ENCODE results near the gene ACAD9. TPM values are rescaled to one million over a fixed set of nuclear protein-coding genes. Genes with fewer than 3 reads are reported as not detected.
A peak's percentile ranks its signal among the peaks of the same experiment; 100 is the strongest.

ACAD9 gene
- total and polyA plus RNA-seq, 7 experiments from 2014 or later, result 17.1 to 74.0 (median 57.5) TPM

DNA sequence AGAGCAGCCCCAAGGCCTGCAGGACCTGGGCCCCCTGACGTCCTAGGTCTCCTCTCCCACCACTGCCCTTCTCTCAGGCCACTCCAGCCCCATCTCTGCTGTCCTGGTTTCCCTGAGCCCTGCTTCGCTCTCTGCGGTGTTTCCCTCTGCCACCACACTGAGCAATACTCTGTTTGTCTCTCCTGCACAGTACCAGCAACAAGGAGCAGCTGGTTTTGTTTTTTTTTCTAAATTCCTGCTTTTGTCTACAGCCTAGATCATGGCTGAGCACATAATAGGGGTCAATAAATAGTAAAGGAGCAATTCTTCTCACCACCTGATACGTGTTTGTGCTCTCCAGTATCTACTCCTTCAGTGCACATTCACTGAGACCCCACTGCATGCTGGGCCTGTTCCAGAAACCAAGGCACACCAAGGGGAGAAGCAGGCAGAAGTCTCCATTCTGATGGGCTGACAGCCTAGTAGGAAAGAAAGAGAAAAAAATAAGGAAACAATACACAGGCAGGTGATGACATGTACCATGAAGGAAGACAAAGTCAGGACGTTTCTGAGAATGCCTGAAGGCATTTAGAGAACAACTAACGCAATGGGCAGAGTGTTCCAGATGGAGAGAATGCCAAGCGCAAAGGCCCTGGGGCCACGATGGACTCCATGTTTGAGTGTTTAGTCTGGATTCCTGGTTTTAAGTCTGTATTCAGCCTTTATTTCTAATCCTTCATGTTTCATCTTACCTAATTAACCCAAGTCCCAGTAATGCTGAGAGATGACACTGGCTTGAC is 6.0 kb upstream of the ACAD9 start:
- Histone ChIP-seq H3K4me1 (ENCODE audit: control insufficient read depth in 2 of 2, insufficient read depth in 2 of 2, low read length in 2 of 2) (peaks cover 5 to 23% of the 10 kb centered on the region in 2 donors), H3K4me3 (ENCODE audit: low read length) (no peak overlapping the region), H3K36me3 (ENCODE audit: control insufficient read depth in 2 of 3, insufficient read depth in 3 of 3, low read length in 3 of 3) (no peaks in the 10 kb centered on the region), H3K27me3 (ENCODE audit: control insufficient read depth in 2 of 2, insufficient read depth in 2 of 2, low read length in 2 of 2) (no peaks in the 10 kb centered on the region), H3K27ac (ENCODE audit: low read depth, low read length) (no peak overlapping the region), H3K9me3 (ENCODE audit: control insufficient read depth in 2 of 3, low read length in 3 of 3) (no peaks in the 10 kb centered on the region)
- CTCF ChIA-PET, result interaction anchor here (0.6 kb wide), 1 partner anchor 48 kb away, joined by 3 read pairs; no protein-coding TSS in a partner anchor
- Mint-ChIP-seq H3K4me3 (no peak overlapping the region), H3K9me3 (no peaks in the 10 kb centered on the region), H3K27ac (peak overlapping the region in 1 of 9 donors; percentile 33), H3K36me3 (no peaks in the 10 kb centered on the region), H3K4me1 (peaks cover 15 to 31% (median 23%) of the 10 kb centered on the region in 7 donors), H3K27me3 (peaks cover 0 to 4% (median 0%) of the 10 kb centered on the region in 5 donors)
- intact Hi-C loops (cut with micrococcal nuclease), result no loop called here
- POLR2A ChIA-PET, result no interaction called here
- DNase-seq, result no peak
- no peak for ATAC-seq

DNA sequence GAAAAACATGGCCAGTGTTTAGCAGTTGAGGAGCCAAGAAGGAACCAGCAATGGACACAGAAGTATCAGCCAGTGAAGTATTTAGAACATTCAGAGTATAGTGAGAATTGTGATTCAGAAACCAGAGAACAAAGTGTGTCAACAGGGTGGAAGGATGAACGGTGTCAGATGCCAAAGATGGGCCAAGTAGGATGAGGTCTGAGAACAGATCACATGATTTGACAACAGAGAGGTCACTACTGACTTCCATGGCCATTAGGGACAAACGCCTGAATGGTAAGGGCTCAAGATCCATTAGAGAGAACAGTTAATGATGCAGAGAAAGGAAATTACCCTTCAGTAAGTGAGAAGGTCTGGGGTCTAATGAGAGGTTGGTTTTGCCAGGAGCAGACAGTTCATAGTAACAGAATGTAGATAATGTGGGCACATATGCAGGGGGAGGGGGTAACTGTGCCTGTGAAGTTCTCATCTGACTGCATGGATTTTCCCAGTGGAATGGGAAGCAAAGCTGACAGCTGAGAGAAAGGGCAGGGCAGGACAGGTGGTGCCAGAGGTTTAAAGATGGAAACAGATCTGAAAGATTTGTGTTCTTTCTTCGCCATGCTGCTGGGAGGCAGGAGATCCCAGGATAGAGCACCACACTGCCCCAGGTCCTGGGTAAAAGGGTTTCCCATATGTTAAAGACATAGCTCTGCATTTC is 4.8 kb upstream of the ACAD9 start:
- ChIA-PET CTCF (interaction anchor here (0.7 to 6.1 kb wide), 10 partner anchors 28 to 372 kb away, joined by 3 to 85 read pairs (median 6); no protein-coding TSS in a partner anchor), POLR2A (interaction anchor here (0.6 to 7.6 kb wide), 3 partner anchors 41 to 441 kb away, joined by 3 to 46 read pairs (median 9); a partner anchor contains a TSS)
- peaks cover 23 to 43% (median 35%) of the 10 kb centered on the region in 7 donors for H3K4me1 Mint-ChIP-seq
- peak overlapping the region in 1 of 9 donors; percentile 42 for H3K27ac Mint-ChIP-seq
- no peaks in the 10 kb centered on the region for H3K27me3 ChIP-seq (ENCODE audit: control insufficient read depth in 2 of 2, insufficient read depth in 2 of 2, low read length in 2 of 2)
- H3K4me1 ChIP-seq (ENCODE audit: control insufficient read depth in 2 of 2, insufficient read depth in 2 of 2, low read length in 2 of 2), result peaks cover 6 to 26% of the 10 kb centered on the region in 2 donors
- DNase-seq (no peak), ATAC-seq (no peak)
- peaks cover 0 to 3% (median 0%) of the 10 kb centered on the region in 5 donors for H3K36me3 Mint-ChIP-seq
- no peak overlapping the region for H3K27ac ChIP-seq (ENCODE audit: low read depth, low read length)
- H3K9me3 ChIP-seq (ENCODE audit: control insufficient read depth in 2 of 3, low read length in 3 of 3), result no peaks in the 10 kb centered on the region
- peaks cover 0 to 6% (median 0%) of the 10 kb centered on the region in 5 donors for H3K27me3 Mint-ChIP-seq
- H3K4me3 Mint-ChIP-seq, result no peak overlapping the region
- intact Hi-C loops (cut with micrococcal nuclease), result loop anchor here (1.0 to 5.0 kb wide), 7 partner anchors 49 to 373 kb away; partner anchors contain the start of gene COPG1 (in 1 of the 2)
- H3K36me3 ChIP-seq (ENCODE audit: control insufficient read depth in 2 of 3, insufficient read depth in 3 of 3, low read length in 3 of 3), result no peaks in the 10 kb centered on the region
- peaks cover 0 to 4% (median 0%) of the 10 kb centered on the region in 11 donors for H3K9me3 Mint-ChIP-seq
- no peak overlapping the region for H3K4me3 ChIP-seq (ENCODE audit: low read length)

DNA sequence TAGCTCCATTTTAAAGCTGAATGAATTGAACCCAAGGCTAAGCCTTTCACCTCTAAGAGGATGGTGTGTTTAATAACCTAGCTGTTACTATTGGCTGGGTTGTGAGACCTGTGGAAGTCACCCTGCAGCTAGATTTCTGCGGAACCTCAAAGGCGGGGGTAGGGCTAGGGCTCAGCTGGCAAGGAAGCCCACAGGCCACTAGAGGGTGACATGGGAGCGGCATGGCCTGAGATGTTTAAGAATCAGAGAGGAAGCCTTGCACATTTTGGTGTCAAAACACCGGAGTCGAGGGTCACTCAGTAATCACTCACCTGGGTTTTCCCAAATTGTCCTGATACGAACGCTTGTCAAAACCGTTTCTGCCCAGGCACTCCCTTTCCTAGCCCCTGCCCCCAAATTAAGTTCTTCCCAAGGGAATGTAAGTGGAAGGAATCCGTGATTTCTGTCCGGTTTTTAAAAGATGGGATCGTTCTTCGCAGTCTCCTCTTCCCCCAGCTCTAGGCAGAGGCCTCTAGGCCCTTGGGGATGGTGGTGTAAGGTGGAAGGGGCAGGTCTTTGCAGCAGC is 3.8 kb upstream of the ACAD9 start:
- POLR2A ChIA-PET, result interaction anchor here (0.6 to 7.6 kb wide), 7 partner anchors 10 to 440 kb away, joined by 3 to 46 read pairs (median 4); a partner anchor contains a TSS
- Mint-ChIP-seq H3K4me3 (peak overlapping the region in 8 of 10 donors; percentile 5 to 69 (median 48)), H3K27ac (peak overlapping the region; percentile 32 to 92 (median 76)), H3K4me1 (peaks cover 28 to 53% (median 45%) of the 10 kb centered on the region in 7 donors), H3K9me3 (peaks cover 0 to 4% (median 0%) of the 10 kb centered on the region in 11 donors), H3K36me3 (peaks cover 0 to 3% (median 0%) of the 10 kb centered on the region in 5 donors), H3K27me3 (peaks cover 0 to 6% (median 0%) of the 10 kb centered on the region in 5 donors)
- H3K27me3 ChIP-seq (ENCODE audit: control insufficient read depth in 2 of 2, insufficient read depth in 2 of 2, low read length in 2 of 2), result no peaks in the 10 kb centered on the region
- DNase-seq (peak; percentile 39 to 79 (median 72)), ATAC-seq (peak; percentile 71)
- H3K27ac ChIP-seq (ENCODE audit: low read depth, low read length), result no peak overlapping the region
- no peaks in the 10 kb centered on the region for H3K36me3 ChIP-seq (ENCODE audit: control insufficient read depth in 2 of 3, insufficient read depth in 3 of 3, low read length in 3 of 3)
- no peaks in the 10 kb centered on the region for H3K9me3 ChIP-seq (ENCODE audit: control insufficient read depth in 2 of 3, low read length in 3 of 3)
- CTCF ChIA-PET, result interaction anchor here (0.7 to 6.1 kb wide), 14 partner anchors 27 to 370 kb away, joined by 3 to 85 read pairs (median 4); no protein-coding TSS in a partner anchor
- H3K4me1 ChIP-seq (ENCODE audit: control insufficient read depth in 2 of 2, insufficient read depth in 2 of 2, low read length in 2 of 2), result peaks cover 16 to 33% of the 10 kb centered on the region in 2 donors
- intact Hi-C loops (cut with micrococcal nuclease), result loop anchor here (1.0 to 5.0 kb wide), 7 partner anchors 48 to 372 kb away; partner anchors contain the start of gene COPG1 (in 1 of the 2)
- no peak overlapping the region for H3K4me3 ChIP-seq (ENCODE audit: low read length)

DNA sequence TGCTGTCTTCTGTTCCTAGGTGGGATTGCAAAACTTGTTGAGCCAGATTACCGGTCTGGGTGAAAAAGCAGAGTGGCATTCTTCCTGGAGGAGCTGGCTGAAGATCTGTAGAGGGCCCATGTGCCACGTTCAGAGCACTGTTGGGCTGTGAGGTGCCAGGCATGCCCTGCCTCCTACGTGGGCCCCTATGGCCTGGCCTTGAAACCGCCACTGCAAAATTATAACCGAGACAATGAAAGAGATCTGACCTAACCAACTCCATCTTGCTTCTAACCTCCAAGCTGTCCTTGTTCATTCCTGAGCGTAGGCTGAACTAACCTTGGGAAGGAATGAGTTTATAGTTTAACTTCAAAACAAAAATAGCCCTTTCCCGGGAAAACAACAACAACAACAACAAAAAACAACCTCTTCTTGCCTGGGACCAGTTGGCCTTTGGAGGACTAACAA is 1.4 kb upstream of the ACAD9 start:
- Mint-ChIP-seq H3K4me1 (peaks cover 40 to 76% (median 69%) of the 10 kb centered on the region in 7 donors), H3K9me3 (peaks cover 0 to 4% (median 0%) of the 10 kb centered on the region in 11 donors), H3K4me3 (peak overlapping the region in 9 of 10 donors; percentile 80 to 98 (median 89)), H3K27me3 (peaks cover 0 to 6% (median 0%) of the 10 kb centered on the region in 5 donors), H3K36me3 (peaks cover 0 to 8% (median 0%) of the 10 kb centered on the region in 5 donors), H3K27ac (peak overlapping the region; percentile 92 to 98 (median 97))
- CTCF ChIA-PET, result interaction anchor here (1.3 to 6.1 kb wide), 7 partner anchors 32 to 371 kb away, joined by 3 to 85 read pairs (median 4); partner anchors contain the start of gene COPG1
- Histone ChIP-seq H3K27me3 (ENCODE audit: control insufficient read depth in 2 of 2, insufficient read depth in 2 of 2, low read length in 2 of 2) (no peaks in the 10 kb centered on the region), H3K4me3 (ENCODE audit: low read length) (peak overlapping the region; percentile 74), H3K36me3 (ENCODE audit: control insufficient read depth in 2 of 3, insufficient read depth in 3 of 3, low read length in 3 of 3) (peaks cover 0 to 3% (median 0%) of the 10 kb centered on the region in 3 experiments), H3K4me1 (ENCODE audit: control insufficient read depth in 2 of 2, insufficient read depth in 2 of 2, low read length in 2 of 2) (peaks cover 19 to 43% of the 10 kb centered on the region in 2 donors), H3K9me3 (ENCODE audit: control insufficient read depth in 2 of 3, low read length in 3 of 3) (no peaks in the 10 kb centered on the region), H3K27ac (ENCODE audit: low read depth, low read length) (peak overlapping the region; percentile 97)
- DNase-seq (no peak), ATAC-seq (no peak)
- intact Hi-C loops (cut with micrococcal nuclease), result loop anchor here (2.0 to 5.0 kb wide), 8 partner anchors 31 to 439 kb away; partner anchors contain the start of genes CFAP92 (in 1 of the 2), COPG1 (in 1 of the 2) and RAB43 (in 1 of the 2)
- POLR2A ChIA-PET, result interaction anchor here (0.7 to 7.6 kb wide), 11 partner anchors 10 to 560 kb away, joined by 3 to 46 read pairs (median 4); no protein-coding TSS in a partner anchor

DNA sequence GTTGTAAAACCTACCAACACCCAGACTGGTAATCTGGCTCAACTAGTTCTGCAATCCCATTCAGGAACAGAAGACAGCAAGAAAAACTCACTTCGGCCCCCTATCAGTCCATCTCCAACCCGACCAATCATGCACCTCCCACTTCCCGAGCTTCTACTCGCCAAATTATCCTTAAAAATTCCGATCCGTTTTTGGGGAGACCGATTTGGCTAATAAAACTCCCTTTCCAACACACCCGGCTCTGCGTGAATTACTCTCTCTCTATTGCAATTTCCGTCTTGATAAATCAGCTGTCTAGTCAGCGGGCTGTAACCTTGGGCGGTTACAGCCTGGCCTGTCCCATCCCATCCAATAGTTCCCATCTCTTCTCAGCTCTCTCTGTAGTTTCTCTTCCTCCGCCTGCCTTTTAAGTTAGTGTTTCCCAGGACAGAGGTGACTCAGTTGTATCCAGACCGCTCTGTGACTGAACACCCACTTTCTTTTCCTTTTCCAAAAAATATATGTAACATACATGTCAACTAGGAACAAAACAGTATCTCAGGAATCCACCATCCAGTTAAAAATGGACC is 780 bp upstream of the ACAD9 start:
- H3K4me3 ChIP-seq (ENCODE audit: low read length), result peak overlapping the region; percentile 74
- H3K9me3 ChIP-seq (ENCODE audit: control insufficient read depth in 2 of 3, low read length in 3 of 3), result no peaks in the 10 kb centered on the region
- peaks cover 19 to 43% of the 10 kb centered on the region in 2 donors for H3K4me1 ChIP-seq (ENCODE audit: control insufficient read depth in 2 of 2, insufficient read depth in 2 of 2, low read length in 2 of 2)
- DNase-seq, result peak in 2 of 9 donors; percentile 23 to 25
- peaks cover 0 to 4% (median 0%) of the 10 kb centered on the region in 3 experiments for H3K36me3 ChIP-seq (ENCODE audit: control insufficient read depth in 2 of 3, insufficient read depth in 3 of 3, low read length in 3 of 3)
- Mint-ChIP-seq H3K4me1 (peaks cover 40 to 78% (median 73%) of the 10 kb centered on the region in 7 donors), H3K27me3 (peaks cover 0 to 6% (median 0%) of the 10 kb centered on the region in 5 donors), H3K36me3 (peaks cover 0 to 8% (median 0%) of the 10 kb centered on the region in 5 donors), H3K9me3 (peaks cover 0 to 4% (median 0%) of the 10 kb centered on the region in 11 donors), H3K27ac (peak overlapping the region; percentile 92 to 98 (median 97)), H3K4me3 (peak overlapping the region; percentile 80 to 98 (median 89))
- intact Hi-C loops (cut with micrococcal nuclease), result loop anchor here (1.0 to 5.0 kb wide), 21 partner anchors 32 to 725 kb away; partner anchors contain the start of genes COPG1 (in 2 of the 2), IFT122 (in 2 of the 2), RAB7A (in 2 of the 2) and RPN1 (in 2 of the 2)
- no peaks in the 10 kb centered on the region for H3K27me3 ChIP-seq (ENCODE audit: control insufficient read depth in 2 of 2, insufficient read depth in 2 of 2, low read length in 2 of 2)
- ChIA-PET CTCF (interaction anchor here (0.6 to 6.1 kb wide), 7 partner anchors 33 to 371 kb away, joined by 3 to 85 read pairs (median 3); partner anchors contain the start of gene COPG1), POLR2A (interaction anchor here (0.5 to 7.6 kb wide), 19 partner anchors 11 to 561 kb away, joined by 3 to 46 read pairs (median 4); partner anchors contain the start of genes CFAP92, COPG1 and RAB7A)
- H3K27ac ChIP-seq (ENCODE audit: low read depth, low read length), result peak overlapping the region; percentile 97
- ATAC-seq, result peak; percentile 36
